Measurements from ENCODE around the gene COPG1.
A peak's percentile ranks its signal among the peaks of the same experiment; 100 is the strongest.
"Not testable (repeated sequence)": the region's sequence is repeated elsewhere in the genome, so short reads cannot be mapped to it uniquely, and the experiment has no call there.

COPG1 gene, protein sequence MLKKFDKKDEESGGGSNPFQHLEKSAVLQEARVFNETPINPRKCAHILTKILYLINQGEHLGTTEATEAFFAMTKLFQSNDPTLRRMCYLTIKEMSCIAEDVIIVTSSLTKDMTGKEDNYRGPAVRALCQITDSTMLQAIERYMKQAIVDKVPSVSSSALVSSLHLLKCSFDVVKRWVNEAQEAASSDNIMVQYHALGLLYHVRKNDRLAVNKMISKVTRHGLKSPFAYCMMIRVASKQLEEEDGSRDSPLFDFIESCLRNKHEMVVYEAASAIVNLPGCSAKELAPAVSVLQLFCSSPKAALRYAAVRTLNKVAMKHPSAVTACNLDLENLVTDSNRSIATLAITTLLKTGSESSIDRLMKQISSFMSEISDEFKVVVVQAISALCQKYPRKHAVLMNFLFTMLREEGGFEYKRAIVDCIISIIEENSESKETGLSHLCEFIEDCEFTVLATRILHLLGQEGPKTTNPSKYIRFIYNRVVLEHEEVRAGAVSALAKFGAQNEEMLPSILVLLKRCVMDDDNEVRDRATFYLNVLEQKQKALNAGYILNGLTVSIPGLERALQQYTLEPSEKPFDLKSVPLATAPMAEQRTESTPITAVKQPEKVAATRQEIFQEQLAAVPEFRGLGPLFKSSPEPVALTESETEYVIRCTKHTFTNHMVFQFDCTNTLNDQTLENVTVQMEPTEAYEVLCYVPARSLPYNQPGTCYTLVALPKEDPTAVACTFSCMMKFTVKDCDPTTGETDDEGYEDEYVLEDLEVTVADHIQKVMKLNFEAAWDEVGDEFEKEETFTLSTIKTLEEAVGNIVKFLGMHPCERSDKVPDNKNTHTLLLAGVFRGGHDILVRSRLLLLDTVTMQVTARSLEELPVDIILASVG

DNA sequence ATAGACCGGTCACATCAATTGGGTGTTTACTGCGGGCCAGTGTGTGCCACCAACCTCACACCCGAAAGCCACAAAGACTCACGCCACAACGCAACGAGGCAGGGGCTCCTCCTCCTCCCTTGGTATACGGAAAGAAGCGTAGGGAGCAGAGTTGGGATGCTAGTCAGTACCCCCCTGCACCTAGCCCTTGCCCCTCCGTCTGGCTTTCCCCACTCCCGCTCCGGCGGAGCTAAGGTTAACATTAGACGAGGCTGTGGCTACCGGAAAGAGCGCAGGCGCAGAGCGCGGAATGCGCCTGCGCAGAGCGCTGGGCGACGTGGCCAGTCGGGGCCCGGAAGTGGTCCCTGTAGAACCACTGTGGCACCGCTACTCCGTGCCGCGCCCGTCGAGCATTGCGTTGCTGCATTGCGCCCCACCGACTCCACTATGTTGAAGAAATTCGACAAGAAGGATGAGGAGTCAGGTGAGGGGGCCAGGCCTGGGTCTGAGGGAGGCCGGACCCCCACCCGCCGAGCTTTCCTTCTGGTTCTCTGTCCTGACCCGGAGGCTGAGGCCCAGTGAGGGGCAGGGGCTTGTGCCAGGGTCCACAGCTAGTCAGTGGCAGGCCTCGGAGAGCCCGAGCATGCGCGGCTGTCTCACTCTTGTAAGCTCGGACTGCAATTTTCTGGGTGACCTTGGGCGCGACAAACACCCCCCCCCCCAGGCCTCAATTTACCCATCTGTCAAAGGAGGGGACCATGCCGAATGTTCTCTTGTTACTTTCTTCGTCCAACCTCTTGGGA is at the start of gene COPG1:
COPG1 (plus strand) TSS at position 323 of the 782 bp plus-strand sequence; CDS start at position 427, 104 bp downstream.
- DNase-seq (ENCODE audit: low read depth) = peak; percentile 73

- no peak for DNase-seq (ENCODE audit: low read depth)
Observed at GRCh38 chr3:129204473-129204872, 44.9 kb upstream of the COPG1 start.

DNA sequence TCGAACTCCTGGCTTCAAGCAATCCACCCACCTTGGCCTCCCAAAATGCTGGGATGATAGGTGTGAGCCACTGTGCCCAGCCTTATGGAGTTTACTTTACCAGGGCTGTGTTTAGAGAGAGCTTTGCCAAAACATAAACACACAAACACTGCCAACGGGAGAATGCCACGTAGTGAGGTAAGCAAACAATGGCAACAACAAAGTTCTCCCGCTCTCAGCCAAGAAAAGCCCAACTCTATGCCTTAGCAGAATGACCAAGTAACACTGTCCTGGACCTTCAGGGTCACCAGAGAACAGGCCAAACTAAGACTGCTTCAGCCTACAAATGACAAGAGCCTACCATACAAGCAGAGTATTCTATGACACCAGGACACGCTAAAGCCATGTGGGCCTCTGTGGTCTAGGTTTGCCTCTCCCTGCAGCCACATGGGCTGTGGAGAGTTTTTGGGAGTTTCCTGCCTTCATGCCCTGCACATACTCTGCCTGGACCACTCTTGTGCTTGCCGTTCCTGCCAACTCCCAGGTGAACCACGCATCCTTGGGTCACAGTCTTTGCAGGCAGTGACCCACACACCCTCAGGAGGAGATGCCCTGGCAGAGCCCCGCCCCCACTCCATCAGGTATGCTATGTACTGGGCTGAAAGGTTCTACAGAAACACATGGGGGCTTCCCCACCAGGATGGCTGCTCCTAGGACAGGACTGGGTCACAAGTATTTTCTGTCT is 44.1 kb upstream of the COPG1 start:
- DNase-seq (ENCODE audit: low read depth) = no peak

DNA sequence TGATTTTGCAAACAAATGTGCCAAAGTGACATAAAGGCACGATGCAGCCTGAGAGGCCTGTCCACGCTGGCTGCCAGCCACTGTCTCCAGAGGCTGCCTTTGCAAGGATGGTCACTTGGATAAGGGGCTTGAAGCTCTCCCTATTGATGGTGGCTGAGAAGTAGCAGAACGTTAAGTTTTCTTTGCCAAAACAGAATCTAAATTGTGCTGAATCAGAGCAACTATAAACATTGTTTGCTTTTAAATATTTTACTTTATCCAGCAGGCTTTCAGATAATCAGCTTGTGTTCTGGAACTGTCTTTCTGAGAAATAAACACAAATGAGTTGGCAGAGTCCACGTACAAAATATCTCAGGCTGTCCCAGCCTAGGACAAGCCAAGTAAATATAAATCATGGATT is 41.9 kb upstream of the COPG1 start:
- no peak for DNase-seq (ENCODE audit: low read depth)

DNA sequence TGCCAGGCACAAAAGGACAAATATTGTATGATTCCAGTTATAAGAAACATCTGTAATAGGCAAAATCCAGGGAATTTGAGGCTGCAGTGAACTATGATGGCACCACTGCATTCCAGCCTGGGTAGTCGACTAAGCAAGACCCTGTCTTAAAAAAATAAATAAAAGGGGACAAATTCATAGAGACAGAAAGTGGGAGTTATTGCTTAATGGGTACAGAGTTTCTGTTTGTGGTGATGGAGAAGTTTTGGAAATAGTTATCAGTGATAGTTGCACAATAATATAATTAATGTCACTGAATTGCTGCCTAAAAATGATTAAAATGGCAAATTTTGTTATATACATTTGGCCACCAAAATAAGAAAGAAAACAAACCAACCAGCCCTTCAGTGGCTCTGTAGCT is 38.1 kb upstream of the COPG1 start:
- DNase-seq (ENCODE audit: low read depth) = no peak

GRCh38 chr3:129211772-129212171 is 37.6 kb upstream of the COPG1 start:
- DNase-seq (ENCODE audit: low read depth) = peak; percentile 53

DNA sequence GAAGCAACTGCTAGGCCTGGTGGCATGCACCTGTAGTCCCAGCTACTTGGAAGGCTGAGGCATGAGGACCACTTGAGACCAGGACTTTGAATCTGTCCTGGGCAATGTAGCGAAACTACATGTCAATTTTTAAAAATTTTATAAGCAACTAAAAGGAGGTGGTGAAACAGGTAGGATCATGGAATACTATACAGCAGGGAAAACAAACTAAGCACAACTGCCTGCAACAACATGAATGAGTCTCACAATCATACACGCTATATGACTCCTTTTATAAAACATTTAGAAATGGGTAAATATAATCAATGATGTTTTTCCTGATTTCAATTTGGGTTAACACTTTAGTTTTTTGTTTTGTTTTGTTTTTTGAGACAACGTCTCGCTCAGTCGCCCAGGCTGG is 36.2 kb upstream of the COPG1 start:
- DNase-seq (ENCODE audit: low read depth) = no peak

DNA sequence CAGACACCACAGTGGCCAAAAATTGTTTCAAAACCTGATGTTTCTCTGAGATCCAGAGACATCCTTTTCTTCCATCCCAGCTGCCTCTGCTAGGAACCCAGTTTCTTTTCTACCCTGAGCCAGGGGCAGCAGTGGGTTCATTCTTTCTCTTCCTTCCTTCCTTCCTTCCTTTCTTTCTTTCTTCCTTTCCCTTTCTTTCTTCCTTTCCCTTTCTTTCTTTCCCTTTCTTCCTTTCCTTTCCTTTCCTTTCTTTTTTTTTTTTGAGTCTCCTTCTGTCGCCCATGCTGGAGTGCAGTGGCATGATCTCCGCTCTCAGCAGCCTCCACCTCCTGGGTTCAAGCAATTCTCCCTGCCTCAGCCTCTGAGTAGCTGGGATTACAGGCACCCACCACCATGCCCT is 30.7 kb upstream of the COPG1 start:
- DNase-seq (ENCODE audit: low read depth) = no peak

DNA sequence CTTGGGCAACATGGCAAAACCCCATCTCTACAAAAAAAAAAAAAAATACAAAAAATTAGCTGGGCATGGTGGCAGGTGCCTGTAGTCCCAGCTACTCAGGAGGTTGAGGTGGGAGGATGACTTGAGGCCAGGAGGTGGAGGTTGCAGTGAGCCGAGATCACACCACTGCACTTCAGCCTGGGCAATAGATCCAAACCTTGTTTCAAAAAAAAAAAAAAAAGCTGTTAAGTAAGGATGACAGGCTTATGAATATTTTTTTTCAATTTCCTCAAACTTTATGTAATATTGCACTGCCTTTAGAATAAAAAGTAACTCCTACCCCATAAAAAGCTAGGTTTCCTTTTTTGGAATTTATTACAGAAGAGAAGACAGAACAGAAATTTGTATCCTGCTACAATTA is 25.0 kb upstream of the COPG1 start:
- DNase-seq (ENCODE audit: low read depth) = not testable (repeated sequence)

DNA sequence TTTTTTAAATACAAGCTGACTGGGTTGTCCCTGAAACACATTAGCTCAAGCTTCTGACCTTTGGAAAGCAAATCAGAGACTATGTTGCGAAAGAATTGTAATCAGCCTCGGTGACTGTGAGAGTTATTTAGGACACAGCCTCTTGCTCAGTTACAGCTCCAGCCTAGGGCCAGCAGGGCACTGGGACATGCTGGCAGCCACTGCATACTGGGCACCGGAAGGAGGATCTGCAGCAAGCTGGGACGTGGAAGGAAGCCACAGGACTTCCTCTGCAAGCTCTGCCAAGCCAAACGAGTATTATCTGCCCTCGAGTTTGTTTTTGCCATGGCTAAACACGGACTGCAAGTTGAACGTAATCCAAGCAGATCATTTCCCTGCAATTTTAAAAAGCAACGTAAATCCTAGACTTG is 24.4 kb upstream of the COPG1 start:
- no peak for DNase-seq (ENCODE audit: low read depth)

DNA sequence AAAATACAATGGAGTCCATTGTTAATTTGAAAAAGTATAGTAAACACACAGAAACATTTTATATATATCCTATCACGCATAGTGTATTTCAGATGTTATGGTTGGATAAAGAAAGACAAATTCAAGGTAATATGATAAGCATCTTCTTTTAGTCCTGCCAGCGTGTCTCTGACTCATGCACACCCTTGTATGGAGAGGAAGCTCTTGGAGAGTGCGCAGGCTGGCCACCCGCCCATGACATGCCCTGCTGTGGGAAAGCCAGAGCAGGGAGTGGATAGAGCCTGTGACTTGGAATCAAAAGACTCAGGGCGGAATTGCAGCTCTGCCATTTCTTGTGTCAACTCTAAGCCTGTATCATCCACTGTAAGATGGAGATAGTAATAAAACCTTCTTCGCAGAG is 23.0 kb upstream of the COPG1 start:
- peak; percentile 70 for DNase-seq (ENCODE audit: low read depth)

- DNase-seq (ENCODE audit: low read depth) = no peak
Observed at GRCh38 chr3:129228891-129229585, 20.4 kb upstream of the COPG1 start.

GRCh38 chr3:129230311-129231019 is 18.9 kb upstream of the COPG1 start:
- DNase-seq (ENCODE audit: low read depth) = peak; percentile 77

DNA sequence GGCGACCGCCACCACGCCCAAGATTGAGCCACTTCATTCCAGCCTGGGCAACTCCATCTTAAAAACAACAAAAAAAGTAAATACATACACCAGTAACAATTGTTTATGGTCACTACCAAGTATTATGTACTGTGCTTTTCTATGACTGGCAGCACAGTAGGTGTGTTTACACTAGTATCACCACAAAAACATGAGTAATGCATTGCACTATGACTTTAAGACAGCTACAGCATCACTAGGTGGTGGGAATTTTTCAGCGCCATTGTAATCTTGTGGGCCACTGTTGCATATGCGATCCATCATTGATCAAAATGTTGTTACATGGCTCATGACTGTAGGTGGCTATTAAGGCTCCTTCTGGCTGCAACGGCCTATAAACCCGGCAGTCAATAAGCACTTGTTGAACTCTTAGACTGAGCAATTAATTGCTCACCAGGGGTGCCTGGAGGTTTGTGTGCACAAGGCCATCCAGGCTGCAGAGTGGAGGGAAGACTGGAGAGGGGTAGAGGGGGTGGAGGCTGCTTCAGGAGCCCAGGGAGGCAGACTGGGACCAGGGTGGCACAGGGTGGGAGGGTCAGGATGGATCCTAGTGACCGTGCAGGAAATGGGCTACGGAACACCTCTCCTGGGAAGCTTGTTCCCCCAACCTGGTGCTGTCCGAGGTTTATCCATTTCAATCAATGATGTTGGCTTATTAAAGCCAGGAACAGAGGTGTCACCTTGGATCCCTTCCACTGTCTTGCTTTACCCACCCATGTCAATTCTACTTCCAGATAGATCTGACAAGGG is 17.9 kb upstream of the COPG1 start:
- no peak for DNase-seq (ENCODE audit: low read depth)

GRCh38 chr3:129233538-129233937 is 15.9 kb upstream of the COPG1 start:
- DNase-seq (ENCODE audit: low read depth) = no peak

GRCh38 chr3:129234441-129234840 is 15.0 kb upstream of the COPG1 start:
- DNase-seq (ENCODE audit: low read depth) = no peak

DNA sequence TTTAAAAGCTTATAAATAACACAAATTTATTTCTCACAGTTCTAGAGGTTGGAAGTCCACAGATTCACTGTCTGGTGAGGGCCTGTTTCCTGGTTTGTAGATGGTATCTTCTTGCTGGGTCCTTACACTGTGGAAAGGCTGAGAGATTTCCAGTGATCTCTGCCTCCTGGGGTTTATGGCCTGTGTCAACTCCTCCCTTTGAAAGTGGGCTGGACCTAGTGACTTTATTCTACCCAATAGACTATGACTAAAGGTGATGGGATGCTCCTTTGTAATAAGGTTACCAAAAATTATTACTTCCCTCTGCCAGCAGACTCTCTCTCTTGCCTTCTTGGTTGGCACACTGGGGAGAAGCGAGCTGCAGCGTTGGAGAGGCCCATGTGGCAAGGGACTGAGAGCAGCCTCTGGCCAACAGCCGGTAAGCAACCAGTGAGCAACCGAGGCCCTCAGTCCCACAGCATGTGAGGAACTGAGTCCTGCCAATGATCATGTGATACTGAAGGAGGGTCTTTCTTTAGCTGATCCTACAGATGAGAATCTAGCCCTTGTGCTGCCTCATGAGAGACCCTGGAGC is 14.0 kb upstream of the COPG1 start:
- no peak for DNase-seq (ENCODE audit: low read depth)

GRCh38 chr3:129238945-129239705 is 10.3 kb upstream of the COPG1 start:
- DNase-seq (ENCODE audit: low read depth) = peak; percentile 52
